Panc1 (cell line): ENCODE results near the gene SPECC1. TPM values are rescaled to one million over a fixed set of nuclear protein-coding genes. Genes with fewer than 3 reads are reported as not detected.

Experiments used
- ATAC-seq: fragments of 200-7000 bp; cut with Tn5 transposase; 2 replicates; pipeline ENCODE4 v1.9.1; 2020; ENCODE audit warnings: mild to moderate bottlenecking, moderate library complexity
- BruUV-seq: library from RNA; stranded (reverse); fragments of 400-500 nt; replicated peaks from 2 replicates; lab custom pipeline; 2021; lab: Mats Ljungman, UMichigan
- CTCF ChIA-PET: fragments of 300-600 bp; sonication (Branson Sonifier 250); formaldehyde crosslinking; loops from one replicate; lab custom pipeline; 2022; ENCODE audit warnings: antibody characterized with exemption; lab: Charles Lee
- POLR2A ChIA-PET: fragments of 300-600 bp; sonication (Branson Sonifier 250); formaldehyde crosslinking; loops from one replicate; lab custom pipeline; 2022; ENCODE audit warnings: antibody characterized with exemption; lab: Charles Lee
- DNase-seq: peaks from one replicate; pipeline ENCODE4 v3.0.0-alpha.2; 2010; ENCODE audit warnings: low read depth, low spot score
- H3K27ac ChIP-seq: 2 replicates; pipeline ENCODE4 v1.5.1; 2011; ENCODE audit warnings: mild to moderate bottlenecking, low read length, inconsistent platforms
- H3K27me3 ChIP-seq: fragments of 200-500 bp; sonication (Bioruptor generic); 2 replicates; pipeline ENCODE4 v1.6.0; 2014; ENCODE audit warnings: low read length, inconsistent platforms; ENCODE audit not compliant: control insufficient read depth, insufficient read depth
- H3K36me3 ChIP-seq: fragments of 200-500 bp; sonication (Bioruptor generic); 2 replicates; pipeline ENCODE4 v1.5.1; 2014; ENCODE audit warnings: inconsistent platforms, mild to moderate bottlenecking, low read length, moderate library complexity; ENCODE audit not compliant: control insufficient read depth, insufficient read depth
- H3K4me1 ChIP-seq: 2 replicates; pipeline ENCODE4 v1.5.1; 2011; ENCODE audit warnings: inconsistent platforms, mild to moderate bottlenecking, low read length, moderate library complexity; ENCODE audit not compliant: control insufficient read depth, insufficient read depth
- H3K4me3 ChIP-seq, 2 experiments: 2 replicates each; pipeline ENCODE4 v1.5.1; 2011 to 2012; ENCODE audit warnings: low read depth in 2 of 2, low read length in 2 of 2, mild to moderate bottlenecking in 2 of 2, inconsistent platforms in 1 of 2, moderate library complexity in 1 of 2
- H3K9me3 ChIP-seq: fragments of 200-500 bp; sonication (Bioruptor generic); 2 replicates; pipeline ENCODE4 v1.5.1; 2014; ENCODE audit warnings: low read depth, mild to moderate bottlenecking, inconsistent platforms, low read length, moderate library complexity; ENCODE audit not compliant: control insufficient read depth, insufficient read depth
- POLR2AphosphoS5 ChIP-seq: IDR thresholded peaks from 2 replicates; pipeline ENCODE4 v1.6.1; 2012; ENCODE audit warnings: mild to moderate bottlenecking, low read depth, low read length, moderate library complexity
- SIN3A ChIP-seq: IDR thresholded peaks from 2 replicates; pipeline ENCODE4 v1.6.1; 2012; ENCODE audit warnings: low read depth, mild to moderate bottlenecking, low read length, moderate library complexity, borderline replicate concordance; ENCODE audit not compliant: insufficient read depth
- TCF7L2 ChIP-seq: IDR thresholded peaks from 2 replicates; pipeline ENCODE4 v1.6.1; 2011; ENCODE audit warnings: mild to moderate bottlenecking, low read depth, low read length, inconsistent platforms
- in situ Hi-C: cut with HindIII; loops from 2 replicates; pipeline ENCODE4 v1.10.0; 2016; ENCODE audit warnings: low sequenced_read_pairs, low pct_unique_long_range_greater_than_20kb
- intact Hi-C: fragments of 100-400 bp; cut with micrococcal nuclease; formaldehyde crosslinking; loops from one replicate; pipeline ENCODE4 v1.10.0; 2022; ENCODE audit not compliant: unreplicated experiment
- total RNA-seq: library from RNA; stranded (reverse); gene quantifications from one replicate; pipeline ENCODE4 v1.2.1, GENCODE V29; 2021; ENCODE audit not compliant: unreplicated experiment
- TF ChIP-seq, protein P1 (sequence below): fragments of 450-650 bp; IDR thresholded peaks from 2 replicates; pipeline ENCODE4 v1.5.1; 2017; ENCODE audit warnings: mild to moderate bottlenecking
- TF ChIP-seq, protein P2 (sequence below), 2 experiments: IDR thresholded peaks; 2 replicates each; pipeline ENCODE4 v1.6.1; 2011 to 2012; ENCODE audit warnings: low read depth in 2 of 2, control low read depth in 1 of 2, low read length in 1 of 2, mild to moderate bottlenecking in 1 of 2, moderate library complexity in 1 of 2; ENCODE audit not compliant: insufficient read depth in 1 of 2

The SPECC1 gene
- total RNA-seq, 1 experiment from 2014 or later = 80.8 TPM

DNA sequence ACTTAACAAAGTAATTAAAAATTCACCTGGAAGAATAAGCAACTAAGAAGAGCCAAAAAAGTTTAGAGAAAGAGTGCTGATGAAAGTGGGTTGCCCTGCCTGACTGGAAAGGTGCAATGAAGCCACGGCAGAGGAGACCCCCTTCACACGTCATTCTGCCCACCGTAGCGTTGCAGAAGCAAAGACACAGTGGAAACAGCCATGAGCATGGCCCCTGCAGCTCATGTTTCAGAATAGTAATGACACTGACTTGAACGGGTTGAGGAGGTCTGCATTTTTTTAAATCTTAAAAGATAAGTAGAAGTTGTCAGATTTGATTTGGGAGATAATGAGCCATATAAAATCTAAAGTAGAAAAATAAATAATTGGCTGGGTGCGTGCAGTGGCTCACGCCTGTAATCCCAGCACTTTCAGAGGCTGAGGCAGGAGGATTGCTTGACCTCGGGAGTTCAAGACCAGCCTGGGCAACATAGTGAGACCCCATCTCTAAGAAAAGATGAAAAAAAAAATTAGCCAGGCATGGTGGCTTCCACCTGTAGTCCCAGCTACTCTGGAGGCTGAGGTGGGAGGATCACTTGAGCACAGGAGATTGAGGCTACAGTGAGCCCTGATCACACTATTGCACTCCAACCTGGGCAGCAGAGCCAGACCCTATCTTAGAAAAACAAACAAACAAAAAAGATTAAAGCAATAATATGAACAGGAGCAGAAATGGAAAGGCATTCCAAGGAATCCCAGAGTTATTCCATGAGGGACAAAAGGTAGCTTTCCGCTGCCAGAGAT is 273.6 kb downstream of the SPECC1 start:
- no peak for DNase-seq
- ChIA-PET POLR2A (no interaction called here), CTCF (no interaction called here)
- Histone ChIP-seq H3K9me3 (no peaks in the 10 kb centered on the region), H3K27ac (no peak overlapping the region), H3K4me3 (no peak overlapping the region), H3K27me3 (no peaks in the 10 kb centered on the region), H3K4me1 (no peaks in the 10 kb centered on the region), H3K36me3 (no peaks in the 10 kb centered on the region; the same call in 1 of the 2 replicates)
- TF ChIP-seq TCF7L2 = no peak
- no peak for TF ChIP-seq SIN3A
- TF ChIP-seq, protein P1, sequence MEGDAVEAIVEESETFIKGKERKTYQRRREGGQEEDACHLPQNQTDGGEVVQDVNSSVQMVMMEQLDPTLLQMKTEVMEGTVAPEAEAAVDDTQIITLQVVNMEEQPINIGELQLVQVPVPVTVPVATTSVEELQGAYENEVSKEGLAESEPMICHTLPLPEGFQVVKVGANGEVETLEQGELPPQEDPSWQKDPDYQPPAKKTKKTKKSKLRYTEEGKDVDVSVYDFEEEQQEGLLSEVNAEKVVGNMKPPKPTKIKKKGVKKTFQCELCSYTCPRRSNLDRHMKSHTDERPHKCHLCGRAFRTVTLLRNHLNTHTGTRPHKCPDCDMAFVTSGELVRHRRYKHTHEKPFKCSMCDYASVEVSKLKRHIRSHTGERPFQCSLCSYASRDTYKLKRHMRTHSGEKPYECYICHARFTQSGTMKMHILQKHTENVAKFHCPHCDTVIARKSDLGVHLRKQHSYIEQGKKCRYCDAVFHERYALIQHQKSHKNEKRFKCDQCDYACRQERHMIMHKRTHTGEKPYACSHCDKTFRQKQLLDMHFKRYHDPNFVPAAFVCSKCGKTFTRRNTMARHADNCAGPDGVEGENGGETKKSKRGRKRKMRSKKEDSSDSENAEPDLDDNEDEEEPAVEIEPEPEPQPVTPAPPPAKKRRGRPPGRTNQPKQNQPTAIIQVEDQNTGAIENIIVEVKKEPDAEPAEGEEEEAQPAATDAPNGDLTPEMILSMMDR = no peak
- TF ChIP-seq, protein P2, sequence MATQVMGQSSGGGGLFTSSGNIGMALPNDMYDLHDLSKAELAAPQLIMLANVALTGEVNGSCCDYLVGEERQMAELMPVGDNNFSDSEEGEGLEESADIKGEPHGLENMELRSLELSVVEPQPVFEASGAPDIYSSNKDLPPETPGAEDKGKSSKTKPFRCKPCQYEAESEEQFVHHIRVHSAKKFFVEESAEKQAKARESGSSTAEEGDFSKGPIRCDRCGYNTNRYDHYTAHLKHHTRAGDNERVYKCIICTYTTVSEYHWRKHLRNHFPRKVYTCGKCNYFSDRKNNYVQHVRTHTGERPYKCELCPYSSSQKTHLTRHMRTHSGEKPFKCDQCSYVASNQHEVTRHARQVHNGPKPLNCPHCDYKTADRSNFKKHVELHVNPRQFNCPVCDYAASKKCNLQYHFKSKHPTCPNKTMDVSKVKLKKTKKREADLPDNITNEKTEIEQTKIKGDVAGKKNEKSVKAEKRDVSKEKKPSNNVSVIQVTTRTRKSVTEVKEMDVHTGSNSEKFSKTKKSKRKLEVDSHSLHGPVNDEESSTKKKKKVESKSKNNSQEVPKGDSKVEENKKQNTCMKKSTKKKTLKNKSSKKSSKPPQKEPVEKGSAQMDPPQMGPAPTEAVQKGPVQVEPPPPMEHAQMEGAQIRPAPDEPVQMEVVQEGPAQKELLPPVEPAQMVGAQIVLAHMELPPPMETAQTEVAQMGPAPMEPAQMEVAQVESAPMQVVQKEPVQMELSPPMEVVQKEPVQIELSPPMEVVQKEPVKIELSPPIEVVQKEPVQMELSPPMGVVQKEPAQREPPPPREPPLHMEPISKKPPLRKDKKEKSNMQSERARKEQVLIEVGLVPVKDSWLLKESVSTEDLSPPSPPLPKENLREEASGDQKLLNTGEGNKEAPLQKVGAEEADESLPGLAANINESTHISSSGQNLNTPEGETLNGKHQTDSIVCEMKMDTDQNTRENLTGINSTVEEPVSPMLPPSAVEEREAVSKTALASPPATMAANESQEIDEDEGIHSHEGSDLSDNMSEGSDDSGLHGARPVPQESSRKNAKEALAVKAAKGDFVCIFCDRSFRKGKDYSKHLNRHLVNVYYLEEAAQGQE (IDR thresholded peaks at IDR 0.05; ENCODE audit: insufficient read depth in 1 of 2, low read depth in 2 of 2, low read length in 1 of 2) = no peak
- TF ChIP-seq POLR2AphosphoS5 = no peak
- intact Hi-C loops = no loop called here
- ATAC-seq = no peak
- in situ Hi-C loops = no loop called here
- no TSS peak for BruUV-seq

DNA sequence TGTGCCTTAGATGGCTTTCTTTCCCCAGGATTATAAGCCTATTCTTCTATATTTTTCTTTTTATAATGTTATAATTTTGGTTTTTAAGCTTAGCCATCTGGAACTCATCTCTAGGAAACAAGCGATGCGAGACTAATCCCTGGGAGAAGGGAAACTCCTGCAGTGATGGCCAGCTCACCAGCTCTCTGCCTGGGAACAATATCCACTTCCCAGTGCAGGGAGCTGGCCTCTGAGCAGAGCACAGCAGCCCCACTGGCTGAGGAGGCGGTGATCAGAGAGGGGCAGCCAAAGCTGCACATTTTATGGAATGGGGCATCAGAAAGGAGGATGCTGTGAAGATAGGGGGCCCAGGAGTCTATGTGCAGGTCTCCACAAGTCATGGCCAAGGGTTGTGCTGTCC is 274.9 kb downstream of the SPECC1 start:
- no peaks in the 10 kb centered on the region for H3K27me3 ChIP-seq
- no peak for ATAC-seq
- no peaks in the 10 kb centered on the region for H3K9me3 ChIP-seq
- BruUV-seq = no TSS peak
- no peak for TF ChIP-seq TCF7L2
- TF ChIP-seq, protein P2 (IDR thresholded peaks at IDR 0.05; ENCODE audit: insufficient read depth in 1 of 2, low read depth in 2 of 2, low read length in 1 of 2) = no peak
- no peak for TF ChIP-seq POLR2AphosphoS5
- no peak for TF ChIP-seq SIN3A
- TF ChIP-seq, protein P1 = no peak
- intact Hi-C loops = no loop called here
- no peaks in the 10 kb centered on the region; the same call in 1 of the 2 replicates for H3K36me3 ChIP-seq
- H3K27ac ChIP-seq = no peak overlapping the region
- ChIA-PET CTCF (no interaction called here), POLR2A (no interaction called here)
- H3K4me1 ChIP-seq = no peaks in the 10 kb centered on the region
- in situ Hi-C loops = no loop called here
- DNase-seq = no peak
- H3K4me3 ChIP-seq = no peak overlapping the region
